Eye (tissue), 1 donor: ENCODE data around the gene ZYG11B.
"Not testable (repeated sequence)": the region's sequence is repeated elsewhere in the genome, so short reads cannot be mapped to it uniquely, and the experiment has no call there.

Experiments
- DNase-seq: peaks from one replicate; pipeline ENCODE4 v3.0.0-alpha.2; 2015

ZYG11B gene

DNA sequence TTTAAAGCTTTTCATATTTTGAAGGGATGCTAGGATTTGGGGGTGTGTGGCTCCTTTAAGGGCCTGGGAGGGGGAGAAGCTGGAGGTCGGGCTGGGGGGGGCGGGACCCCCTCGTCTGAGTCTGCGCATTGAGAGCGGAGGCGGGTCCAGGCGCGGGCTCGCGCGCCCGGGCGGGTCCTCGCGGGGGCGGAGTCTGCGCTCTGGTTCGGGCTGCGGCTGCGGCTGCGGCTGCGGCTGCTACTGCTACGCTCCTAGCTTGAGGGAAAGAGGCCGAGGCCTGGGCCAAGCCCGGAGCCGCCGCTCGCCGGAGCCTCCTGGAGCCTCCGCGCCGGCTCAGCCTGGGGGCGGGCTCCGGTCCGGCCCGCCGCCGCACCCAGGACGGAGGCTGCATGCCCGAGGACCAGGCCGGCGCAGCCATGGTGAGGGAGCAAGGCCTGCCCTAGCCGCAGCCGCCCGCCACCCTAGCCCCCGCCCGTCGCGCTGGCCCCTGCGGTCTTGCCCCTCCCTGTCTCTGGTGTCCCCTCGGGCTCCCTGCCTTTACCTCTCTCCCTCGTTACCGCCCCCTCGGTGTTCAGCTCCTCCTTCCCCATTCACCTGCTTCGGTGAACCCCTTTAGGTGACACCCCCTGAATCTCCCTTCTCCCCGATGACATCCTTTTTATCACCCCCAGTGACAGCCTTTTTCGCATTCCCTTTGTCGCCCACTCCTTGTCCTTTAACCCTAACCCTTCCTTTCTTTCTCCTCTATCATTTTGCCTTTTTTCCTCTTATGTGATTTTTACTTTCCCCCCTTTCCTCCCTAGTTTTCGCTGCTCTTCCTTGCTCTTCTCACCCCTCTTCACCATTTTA, at the start of gene ZYG11B:
Gene ZYG11B, plus strand, starts transcription at position 189 of the 849 bp plus-strand sequence. Its CDS starts 201 bp downstream, at position 390.
- DNase-seq, result peak; percentile 98

DNA sequence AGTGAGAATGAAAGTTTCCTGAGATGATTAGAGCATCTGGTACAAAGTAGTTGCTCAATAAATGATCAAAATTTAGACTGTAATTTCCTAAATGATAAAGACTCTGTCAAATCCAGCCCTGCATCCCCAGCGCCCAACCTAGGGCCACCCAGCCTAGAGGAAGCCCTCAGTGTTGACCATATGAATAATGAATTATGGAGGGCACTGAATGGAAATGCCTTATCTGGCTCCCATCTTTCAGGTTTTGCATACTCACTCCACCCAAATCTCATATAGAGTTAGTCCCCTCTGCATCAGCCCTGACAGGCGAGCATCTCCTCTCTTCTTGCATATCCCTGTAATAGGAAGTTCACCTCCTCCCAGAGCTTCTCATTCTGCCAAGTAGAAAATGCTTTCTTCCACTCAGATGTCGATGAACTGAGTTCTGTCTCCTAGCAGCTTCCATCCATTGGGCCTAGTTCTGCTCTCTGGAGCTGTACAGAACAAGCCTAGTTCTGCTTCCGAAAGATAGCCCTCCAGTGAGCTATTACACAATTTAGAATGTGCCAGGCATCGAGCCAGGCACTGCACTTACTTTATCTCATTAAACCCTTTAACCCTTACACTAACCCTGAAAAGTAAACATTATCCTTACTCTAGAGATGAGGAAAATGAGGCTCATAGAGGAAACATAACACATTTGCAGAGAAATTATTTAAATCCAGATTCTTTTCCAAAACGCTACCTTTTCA, 49.0 kb upstream of the ZYG11B start:
- no peak for DNase-seq

DNA sequence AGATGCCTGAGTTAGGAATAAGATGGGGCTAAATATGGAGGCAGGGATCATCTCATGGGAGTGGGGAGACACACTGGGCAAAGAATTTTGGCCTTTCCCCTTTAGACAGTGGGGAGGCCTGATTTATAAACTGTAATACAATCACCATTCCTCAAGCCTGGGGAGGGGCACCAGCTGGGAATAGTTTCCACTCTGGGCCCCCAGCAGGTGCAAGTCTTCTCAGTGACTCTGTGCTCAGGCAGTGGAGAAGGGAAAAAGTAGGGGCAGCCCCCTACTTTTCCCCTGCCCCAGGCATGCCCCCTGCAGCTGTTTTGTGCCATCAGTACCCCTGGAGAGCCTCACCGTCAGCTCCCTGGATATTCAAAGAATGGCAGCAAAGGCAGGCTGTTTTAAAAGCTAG, 47.2 kb upstream of the ZYG11B start:
- no peak for DNase-seq

DNA sequence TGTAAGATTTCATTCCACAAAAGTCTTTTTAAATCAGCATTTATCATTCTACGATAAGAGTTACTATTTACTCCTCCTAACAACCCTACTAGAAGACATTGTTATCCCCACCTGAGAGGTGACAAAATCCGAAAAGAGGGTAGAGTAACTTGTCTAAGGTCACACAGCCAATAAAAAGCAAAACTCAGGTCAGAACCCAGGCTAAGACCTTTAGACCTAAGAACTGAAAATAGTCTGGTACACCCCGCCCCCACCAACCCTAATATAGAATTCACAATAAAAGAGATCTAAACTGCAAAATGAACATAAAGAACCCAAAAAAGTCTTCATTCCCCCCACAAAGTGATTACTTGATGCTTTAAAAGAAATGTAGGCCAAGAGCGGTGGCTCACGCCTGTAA, 46.8 kb upstream of the ZYG11B start:
- DNase-seq, result no peak

DNA sequence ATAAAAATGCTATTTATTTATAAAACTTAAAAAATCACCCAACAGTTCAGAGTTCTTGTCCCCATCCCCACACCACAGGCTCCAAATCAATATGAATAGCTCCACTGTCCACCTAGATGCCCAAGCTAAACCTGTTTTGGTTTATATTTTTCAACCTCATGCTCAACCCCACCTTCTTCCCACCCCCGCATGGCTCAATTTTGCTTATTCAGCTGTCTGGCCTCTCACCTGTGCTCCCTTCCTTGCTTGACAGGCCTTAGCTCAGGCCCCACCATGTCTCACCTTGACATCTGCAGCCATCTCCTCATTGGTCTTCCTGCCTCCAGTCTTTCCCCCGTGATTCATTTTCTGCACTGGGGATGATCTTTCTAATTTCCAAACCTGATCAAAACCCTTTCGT, 45.9 kb upstream of the ZYG11B start:
- no peak for DNase-seq

DNA sequence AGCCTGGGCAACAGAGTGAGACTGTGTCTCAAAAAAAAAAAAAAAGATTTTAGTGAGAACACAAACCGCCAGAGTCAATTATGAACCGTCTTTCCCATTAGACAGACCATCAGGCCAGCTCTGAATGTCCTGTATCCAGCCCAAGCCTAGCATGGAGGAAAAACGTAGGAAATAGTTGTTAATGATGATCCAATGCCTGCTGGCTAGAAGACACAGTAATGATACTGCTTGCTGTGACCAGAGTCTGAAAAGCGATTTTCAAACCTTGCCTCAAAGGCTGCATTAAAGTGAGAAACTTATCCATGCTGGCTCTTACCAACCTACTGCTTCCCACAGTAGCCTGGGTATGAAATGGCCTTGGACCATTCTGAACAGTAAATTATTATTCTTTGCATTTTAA, 45.1 kb upstream of the ZYG11B start:
- no peak for DNase-seq

DNA sequence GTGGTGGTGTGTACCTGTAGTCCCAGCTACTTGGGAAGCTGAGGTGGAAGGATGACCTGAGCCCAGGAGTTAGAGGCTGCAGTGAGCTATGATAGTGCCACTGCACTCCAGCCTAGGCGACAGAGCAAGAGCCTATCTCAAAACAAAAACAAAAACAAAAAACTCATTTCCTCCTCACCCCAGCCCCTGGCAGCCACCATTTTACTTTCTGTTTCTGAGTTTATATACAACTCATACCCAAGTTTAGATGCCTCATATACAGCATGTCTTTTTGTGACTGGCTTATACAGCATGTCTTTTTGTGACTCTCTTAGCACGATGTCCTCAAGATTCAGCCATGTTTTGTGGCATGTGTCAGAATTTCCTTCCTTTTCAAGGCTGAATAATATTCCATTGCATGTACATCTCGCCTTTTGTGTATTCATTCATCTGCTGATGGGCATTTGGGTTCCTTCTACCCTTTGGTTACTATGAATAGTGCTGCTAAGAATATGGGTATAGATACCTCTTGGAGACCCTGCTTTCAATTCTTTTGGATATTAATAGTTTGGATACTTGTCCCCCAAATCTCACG, 42.8 kb upstream of the ZYG11B start:
- no peak for DNase-seq

DNA sequence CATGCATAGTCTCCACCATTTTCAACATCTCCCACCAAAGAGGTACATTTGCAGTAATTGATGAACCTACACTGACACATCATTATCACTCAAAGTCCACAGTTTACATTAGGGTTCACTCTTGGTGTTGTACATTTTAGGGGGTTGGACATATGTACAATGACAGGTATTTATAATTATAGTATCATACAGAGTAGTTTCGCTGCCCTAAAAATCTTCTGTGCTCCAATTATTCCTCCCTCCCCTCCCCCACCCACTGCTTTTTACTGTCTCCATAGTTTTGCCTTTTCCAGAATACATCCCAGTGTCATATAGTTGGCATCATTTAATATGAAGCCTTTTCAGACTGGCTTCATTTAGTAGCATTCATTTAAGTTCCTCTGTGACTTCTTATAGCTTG, 41.7 kb upstream of the ZYG11B start:
- no peak for DNase-seq

DNA sequence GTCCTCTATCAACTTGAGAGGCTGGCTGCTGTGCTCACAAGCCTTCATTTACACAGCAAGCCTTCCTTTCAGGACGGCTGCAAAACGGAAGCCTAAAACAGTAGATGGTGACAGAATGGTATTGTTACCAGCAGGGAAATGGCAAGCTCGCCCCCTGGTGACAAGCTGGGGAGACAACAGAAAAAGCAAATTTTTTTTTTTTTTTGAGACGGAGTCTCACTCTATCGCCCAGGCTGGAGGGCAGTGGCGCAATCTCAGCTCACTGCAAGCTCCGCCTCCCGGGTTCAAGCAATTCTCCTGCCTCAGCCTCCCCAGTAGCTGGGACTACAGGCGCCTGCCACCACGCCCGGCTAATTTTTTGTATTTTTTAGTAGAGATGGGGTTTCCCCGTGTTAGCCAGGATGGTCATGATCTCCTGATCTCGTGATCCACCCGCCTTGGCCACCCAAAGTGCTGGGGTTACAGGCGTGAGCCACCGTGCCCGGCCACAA, 39.9 kb upstream of the ZYG11B start:
- DNase-seq, result peak; percentile 90

DNA sequence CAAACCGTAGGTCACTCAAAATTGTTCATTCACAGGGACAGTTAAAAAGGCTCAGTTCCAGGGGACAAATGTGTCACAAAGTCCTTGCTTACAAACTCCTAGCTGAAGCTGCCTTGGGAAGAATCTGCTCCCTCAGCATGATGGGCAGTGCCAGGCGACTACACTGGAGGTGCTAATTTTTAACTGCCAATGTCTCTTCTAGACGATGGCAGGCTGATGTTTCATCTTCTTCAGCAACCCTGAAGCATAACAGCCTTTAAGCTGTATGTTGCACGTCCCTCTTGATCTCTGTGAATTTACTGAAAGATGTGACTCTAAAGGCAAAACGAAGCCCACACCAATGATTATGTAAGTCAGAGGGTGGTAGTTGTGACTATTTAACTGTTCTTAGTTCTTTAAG, 39.4 kb upstream of the ZYG11B start:
- DNase-seq, result no peak

DNA sequence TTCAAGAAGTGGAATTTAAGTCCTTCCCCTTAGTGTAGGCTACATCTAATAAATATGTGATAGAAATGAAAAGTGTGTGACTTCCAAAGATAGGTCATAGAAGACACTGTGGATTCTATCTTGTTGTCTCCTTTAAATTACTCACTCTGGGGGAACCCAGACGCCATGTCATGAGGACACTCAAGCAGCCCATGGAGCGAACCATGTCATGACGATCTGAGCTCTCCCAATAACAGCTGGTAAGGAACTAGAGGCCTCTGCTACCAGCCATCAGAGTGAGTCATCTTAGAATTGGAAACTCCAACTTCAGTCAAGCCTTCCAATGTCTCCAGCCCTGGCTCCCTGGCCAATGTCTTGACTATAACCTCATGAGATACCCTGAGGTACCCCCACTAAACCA, 34.4 kb upstream of the ZYG11B start:
- no peak for DNase-seq

DNA sequence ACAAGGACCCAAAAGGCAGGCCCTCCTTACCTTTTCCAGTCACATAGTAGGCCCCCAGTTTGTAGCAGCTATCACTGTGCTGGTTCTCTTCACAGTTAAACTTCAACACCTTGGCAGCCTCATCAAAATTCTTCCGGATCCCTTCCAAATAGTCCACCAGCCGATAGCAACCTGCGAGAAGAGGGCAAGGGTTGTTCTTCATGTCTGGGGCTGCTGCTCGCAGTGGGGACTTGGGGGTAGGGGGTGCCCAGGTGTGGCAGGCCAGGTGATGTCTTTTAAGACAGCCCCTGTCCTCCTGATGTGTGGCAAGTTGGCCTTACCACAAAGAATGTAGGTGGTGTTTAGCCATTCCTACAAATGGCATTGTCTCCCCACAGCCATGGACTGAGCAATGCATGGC, 33.6 kb upstream of the ZYG11B start:
- no peak for DNase-seq

DNA sequence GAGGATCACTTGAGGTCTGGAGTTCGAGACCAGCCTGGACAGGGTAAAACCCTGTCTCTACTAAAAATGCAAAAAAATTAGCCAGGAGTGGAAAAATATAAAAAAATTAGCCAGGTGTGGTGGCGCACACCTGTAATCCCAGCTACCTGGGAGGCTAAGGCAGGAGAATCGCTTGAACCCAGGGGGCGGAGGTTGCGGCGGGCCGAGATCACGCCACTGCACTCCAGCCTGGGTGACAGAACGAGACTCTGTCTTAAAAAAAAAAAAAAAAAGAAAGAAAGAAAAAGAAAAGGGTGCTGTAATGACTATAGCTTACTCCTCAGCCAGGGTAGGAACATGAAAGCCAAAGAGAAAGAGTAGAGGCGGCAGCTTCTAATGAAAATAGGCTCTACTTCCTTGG, 32.9 kb upstream of the ZYG11B start:
- not testable (repeated sequence) for DNase-seq

DNA sequence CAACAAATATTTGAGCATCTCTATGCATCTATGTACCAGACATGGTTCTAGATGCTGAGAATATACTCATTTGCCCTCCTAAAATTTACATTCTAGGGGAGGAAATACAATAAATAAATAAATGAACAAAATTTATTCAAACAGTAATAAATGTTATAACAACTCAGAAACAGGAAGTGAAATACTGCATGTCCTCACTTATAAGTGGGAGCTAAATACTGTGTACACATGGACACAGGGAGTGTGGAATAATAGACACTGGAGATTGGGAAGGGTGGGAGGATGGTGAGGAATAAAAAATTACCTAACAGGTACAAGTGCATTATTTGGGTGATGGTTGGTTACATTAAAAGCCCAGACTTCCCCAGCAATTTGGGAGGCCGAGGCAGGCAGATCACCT, 32.4 kb upstream of the ZYG11B start:
- no peak for DNase-seq

DNA sequence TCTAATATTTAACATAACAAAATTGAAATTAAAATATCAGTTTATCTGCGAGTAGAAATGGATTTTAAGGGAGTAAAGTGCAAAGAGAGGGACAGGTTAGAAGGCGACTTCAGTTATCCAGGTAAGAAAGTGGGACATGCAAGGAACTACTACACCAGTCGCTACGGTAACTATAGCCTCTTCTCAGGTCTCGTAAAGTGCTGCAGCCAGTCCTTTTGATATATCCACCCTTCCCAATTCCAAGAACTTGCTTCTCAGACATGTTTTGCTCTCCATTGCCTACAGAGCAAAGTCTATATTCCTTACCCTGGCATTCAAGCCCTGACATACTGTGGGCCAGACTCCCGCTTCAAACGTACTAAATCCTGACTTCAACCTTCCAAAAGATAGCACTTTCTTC, 30.6 kb upstream of the ZYG11B start:
- no peak for DNase-seq

DNA sequence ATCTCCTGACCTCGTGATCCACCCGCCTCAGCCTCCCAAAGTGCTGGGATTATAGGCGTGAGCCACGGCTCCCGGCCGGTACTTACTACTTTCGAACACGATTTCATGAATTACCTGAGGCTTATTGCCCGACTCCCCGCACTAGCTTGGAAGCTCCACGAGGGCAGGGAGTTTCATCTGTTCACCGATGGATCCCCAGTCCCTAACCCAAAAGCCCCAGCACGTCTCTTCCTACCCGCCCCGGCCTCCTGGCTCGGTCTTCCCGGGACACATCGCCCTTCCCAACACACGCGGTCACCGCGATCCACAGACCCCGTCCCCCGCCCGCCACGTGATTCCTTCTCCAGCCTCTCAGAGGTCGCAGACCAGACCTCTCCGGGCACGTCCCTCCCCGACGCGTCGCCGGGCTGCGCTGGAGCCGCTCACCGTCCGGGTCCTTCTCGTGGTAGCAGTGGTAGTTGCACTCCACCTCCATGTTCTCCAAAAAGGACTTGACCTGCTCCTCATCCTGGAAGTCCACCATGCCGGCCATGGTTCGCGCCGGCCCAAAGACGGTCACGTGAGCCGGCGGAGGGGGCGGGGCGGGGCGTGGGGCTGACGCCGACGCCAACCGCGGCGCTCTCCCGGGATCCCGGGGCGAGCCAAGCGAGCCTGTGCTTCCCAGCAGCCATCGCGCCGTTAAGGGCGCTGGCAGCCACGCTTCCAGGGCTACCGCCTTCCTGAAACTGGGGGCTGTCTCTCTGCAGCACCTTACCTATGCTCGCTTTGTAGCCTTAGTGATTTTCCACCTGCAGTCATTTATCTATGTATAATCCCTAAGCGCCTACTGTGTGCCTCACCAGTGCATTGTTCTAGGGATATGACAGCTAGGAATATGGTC, 28.2 kb upstream of the ZYG11B start, which contains the start of gene COA7:
Gene COA7, minus strand, starts transcription at position 553 of the 880 bp plus-strand sequence. Its CDS starts 21 bp downstream, at position 532.
- peak; percentile 95 for DNase-seq

DNA sequence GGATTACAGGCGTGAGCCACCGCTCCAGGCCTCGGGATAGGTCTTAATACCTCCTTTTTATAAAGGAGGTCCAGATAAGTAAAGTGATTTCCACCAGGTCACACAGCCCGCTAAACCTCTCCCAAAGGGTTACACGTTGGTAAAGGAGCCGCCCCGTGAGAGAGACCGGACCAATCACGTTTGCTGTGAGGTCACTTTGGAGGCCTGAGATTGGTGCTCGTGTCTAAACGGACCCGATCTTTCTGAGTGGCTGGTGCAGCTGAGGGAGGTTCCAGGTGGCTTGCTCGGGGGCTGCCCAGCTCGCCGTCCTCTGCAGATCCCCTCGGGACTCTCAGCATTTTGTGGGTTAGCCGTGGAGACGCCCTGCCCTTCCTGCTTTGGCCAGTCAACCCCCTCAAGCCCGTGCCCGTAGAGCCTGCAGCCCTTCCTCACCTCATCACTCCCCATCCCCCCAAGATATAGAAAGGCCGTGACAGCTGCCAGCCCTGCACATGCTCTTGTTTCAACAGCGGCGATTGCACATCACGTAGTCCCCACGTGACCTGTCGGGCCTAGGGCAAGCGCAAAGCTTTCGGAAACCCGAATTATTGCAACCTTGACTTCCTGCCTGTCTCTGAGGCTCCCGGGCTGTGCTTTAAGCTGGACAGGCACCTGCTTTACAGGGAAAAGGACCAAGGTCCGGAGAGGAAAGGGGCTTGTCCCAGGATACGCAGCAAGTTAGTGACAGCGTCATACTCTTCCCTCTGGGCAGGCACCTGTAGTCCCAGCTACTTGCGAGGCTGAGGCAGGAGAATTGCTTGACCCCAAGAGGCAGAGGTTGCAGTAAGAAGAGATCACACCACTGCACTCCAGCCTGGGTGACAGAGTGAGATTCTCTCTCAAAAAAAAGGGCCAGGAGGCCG, 23.1 kb upstream of the ZYG11B start:
- peak; percentile 96 for DNase-seq

DNA sequence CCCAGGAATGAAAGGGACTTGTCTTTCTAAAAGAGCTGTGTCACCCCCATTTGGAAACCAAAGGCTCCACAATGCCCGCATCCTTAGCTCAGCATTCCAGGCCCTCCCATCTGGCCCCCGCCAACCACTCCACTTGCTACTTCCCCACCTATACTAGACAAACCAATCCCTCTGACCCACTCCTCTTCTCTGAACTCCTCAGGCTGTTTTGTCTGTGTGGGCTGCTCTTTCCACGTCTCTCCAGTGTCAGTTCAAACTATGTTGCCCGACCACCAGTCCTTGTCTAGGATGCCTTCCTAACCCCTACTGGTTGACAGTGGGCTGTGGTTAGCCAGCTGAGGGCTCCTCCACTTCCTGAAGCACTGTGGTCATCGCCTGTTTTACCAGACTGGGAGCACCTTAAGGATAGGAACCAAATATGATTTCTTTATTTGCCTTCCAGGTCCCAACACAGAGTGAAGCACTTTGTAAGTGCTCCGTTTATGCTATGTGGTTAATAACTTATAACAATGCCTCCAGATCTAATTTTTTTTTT, 20.1 kb upstream of the ZYG11B start:
- no peak for DNase-seq

DNA sequence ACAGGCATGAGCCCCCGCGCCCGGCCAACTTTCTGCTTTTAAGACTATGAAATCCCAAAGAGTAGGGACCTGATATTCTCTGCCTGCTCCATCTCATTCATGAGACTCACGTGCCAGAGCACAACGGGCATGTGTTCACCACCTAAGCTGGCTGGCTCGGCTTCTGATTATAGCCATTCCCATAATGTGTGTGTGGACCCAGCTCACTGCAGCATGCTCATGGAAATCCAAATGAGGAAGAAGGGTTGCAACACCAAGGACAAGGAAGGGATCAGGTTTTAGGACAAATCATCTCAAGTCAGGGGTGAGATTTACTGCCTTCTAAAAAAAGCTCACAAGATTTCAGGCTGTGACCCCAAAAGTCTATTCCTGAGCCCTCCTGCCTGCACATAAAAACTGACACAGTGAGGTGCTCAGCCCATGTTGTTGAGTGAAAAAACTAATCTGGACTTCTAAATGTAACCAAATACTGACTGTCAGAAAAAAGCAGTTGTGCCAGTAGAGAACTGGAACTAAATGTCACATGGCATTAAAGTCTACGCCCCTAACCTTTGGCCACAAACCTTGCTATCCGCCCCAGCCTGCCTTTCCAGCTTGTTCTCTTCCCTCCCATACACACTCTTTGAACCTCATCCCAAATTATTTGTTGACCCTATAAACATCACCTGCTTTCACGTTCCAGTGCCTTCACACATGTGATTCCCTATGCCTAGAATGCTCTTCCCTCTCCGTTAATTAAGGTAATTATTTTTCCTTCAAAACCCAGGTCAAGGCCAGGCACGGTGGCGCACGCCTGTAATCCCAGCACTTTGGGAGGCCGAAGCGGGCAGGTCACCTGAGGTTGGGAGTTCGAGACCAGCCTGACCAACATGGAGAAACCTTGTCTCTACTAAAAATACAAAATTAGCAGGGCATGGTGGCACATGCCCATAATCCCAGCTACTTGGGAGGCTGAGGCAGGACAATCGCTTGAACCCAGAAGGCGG, 19.0 kb upstream of the ZYG11B start:
- DNase-seq, result no peak
